HEK293 (cell line): ENCODE measurements around the gene SLC10A2.

ENCODE experiments used
- CTCF ChIA-PET: fragments of 350-600 bp; formaldehyde crosslinking; extraction: SDS; loops from one replicate; lab custom pipeline; 2021; ENCODE audit warnings: antibody characterized with exemption; lab: Yijun Ruan, JAX
- POLR2A ChIA-PET: fragments of 300-600 bp; formaldehyde crosslinking; extraction: SDS; loops from one replicate; lab custom pipeline; 2020; ENCODE audit warnings: antibody characterized with exemption, inconsistent platforms; lab: Yijun Ruan, JAX
- H3K27ac ChIP-seq: fragments of 200-500 bp; sonication (Bioruptor generic); 2 replicates; pipeline ENCODE4 v1.5.1; 2014; ENCODE audit warnings: low read depth, low read length, control low read depth, inconsistent platforms; ENCODE audit errors: extremely low read depth
- H3K36me3 ChIP-seq, 2 experiments: fragments of 200-500 bp in 1 of 2; sonication (Bioruptor generic) in 1 of 2; 1 replicate in 1 of 2; 2 replicates in 1 of 2; pipeline ENCODE4 v1.5.1; 2014 to 2017; ENCODE audit warnings: inconsistent platforms in 2 of 2, low read length in 2 of 2; ENCODE audit not compliant: control insufficient read depth in 2 of 2, insufficient read depth in 1 of 2
- H3K4me1 ChIP-seq: fragments of 200-500 bp; sonication (Bioruptor generic); 2 replicates; pipeline ENCODE4 v1.5.1; 2014; ENCODE audit warnings: mild to moderate bottlenecking, low read length, inconsistent platforms; ENCODE audit not compliant: control insufficient read depth, insufficient read depth
- H3K4me3 ChIP-seq: 2 replicates; pipeline ENCODE4 v1.5.1; 2011; ENCODE audit warnings: low read depth, mild to moderate bottlenecking, control low read depth, low read length, moderate library complexity
- H3K9me3 ChIP-seq: fragments of 200-500 bp; sonication (Bioruptor generic); 2 replicates; pipeline ENCODE4 v1.5.1; 2014; ENCODE audit warnings: low read depth, low read length, inconsistent platforms; ENCODE audit not compliant: control insufficient read depth, insufficient read depth
- AEBP2 ChIP-seq: fragments of 450-650 bp; formaldehyde crosslinking; IDR thresholded peaks from 2 replicates; pipeline ENCODE4 v1.5.1; 2016; ENCODE audit warnings: missing biosample characterization, missing genetic modification characterization, borderline replicate concordance
- ZFP3 ChIP-seq: fragments of 450-650 bp; formaldehyde crosslinking; IDR thresholded peaks from 2 replicates; pipeline ENCODE4 v1.5.1; 2016; ENCODE audit warnings: low read depth, missing biosample characterization, missing genetic modification characterization
- ZNF114 ChIP-seq: fragments of 450-650 bp; formaldehyde crosslinking; IDR thresholded peaks from 2 replicates; pipeline ENCODE4 v1.5.0; 2017; ENCODE audit warnings: missing biosample characterization, missing genetic modification characterization
- ZNF140 ChIP-seq: fragments of 450-650 bp; formaldehyde crosslinking; IDR thresholded peaks from 2 replicates; pipeline ENCODE4 v1.5.1; 2016; ENCODE audit warnings: missing biosample characterization, missing genetic modification characterization
- ZNF19 ChIP-seq: fragments of 450-650 bp; formaldehyde crosslinking; IDR thresholded peaks from 2 replicates; pipeline ENCODE4; 2016; ENCODE audit warnings: missing biosample characterization, missing genetic modification characterization, low read depth
- ZNF274 ChIP-seq, 2 experiments: fragments of 200-500 bp in 1 of 2; fragments of 450-650 bp in 1 of 2; sonication (Bioruptor generic) in 1 of 2; formaldehyde crosslinking in 1 of 2; IDR thresholded peaks; 2 replicates each; pipeline versions ENCODE4 v1.5.1 to v1.6.1; 2014 to 2016; ENCODE audit warnings: borderline replicate concordance in 1 of 2, inconsistent platforms in 1 of 2, low read length in 1 of 2, missing biosample characterization in 1 of 2, missing genetic modification characterization in 1 of 2
- ZNF518A ChIP-seq: fragments of 450-650 bp; formaldehyde crosslinking; conservative IDR thresholded peaks from 2 replicates; pipeline ENCODE4 v1.5.1; 2016; ENCODE audit warnings: low read depth, missing biosample characterization, missing genetic modification characterization
- ZNF548 ChIP-seq: fragments of 450-650 bp; formaldehyde crosslinking; IDR thresholded peaks from 2 replicates; pipeline ENCODE4 v1.5.1; 2016; ENCODE audit warnings: missing biosample characterization, missing genetic modification characterization
- ZNF645 ChIP-seq: fragments of 450-650 bp; formaldehyde crosslinking; IDR thresholded peaks from 2 replicates; pipeline ENCODE4; 2016; ENCODE audit warnings: missing biosample characterization, missing genetic modification characterization
- ZNF692 ChIP-seq: fragments of 450-650 bp; formaldehyde crosslinking; IDR thresholded peaks from 2 replicates; pipeline ENCODE4 v1.5.1; 2016; ENCODE audit warnings: missing biosample characterization, missing genetic modification characterization
- ZNF791 ChIP-seq: fragments of 450-650 bp; formaldehyde crosslinking; IDR thresholded peaks from 2 replicates; pipeline ENCODE4 v1.5.1; 2016; ENCODE audit warnings: missing biosample characterization, missing genetic modification characterization
- ZSCAN5A ChIP-seq: fragments of 450-650 bp; formaldehyde crosslinking; IDR thresholded peaks from 2 replicates; pipeline ENCODE4 v1.5.1; 2016; ENCODE audit warnings: missing biosample characterization, missing genetic modification characterization

SLC10A2 gene

GRCh38 chr13:103009051-103009840 lies 57.0 kb downstream of the SLC10A2 start:
- Histone ChIP-seq H3K4me1 (no peaks in the 10 kb centered on the region), H3K27ac (no peak overlapping the region), H3K9me3 (no peaks in the 10 kb centered on the region), H3K4me3 (no peak overlapping the region), H3K36me3 (no peaks in the 10 kb centered on the region)
- ChIA-PET CTCF (interaction anchor here (0.6 kb wide), 1 partner anchor 15 kb away, joined by 3 read pairs; no protein-coding TSS in a partner anchor), POLR2A (no interaction called here)
- TF ChIP-seq AEBP2 (tag by site-specific recombination) (no peak), ZNF791 (tag by site-specific recombination) (no peak), ZNF140 (tag by site-specific recombination) (no peak), ZNF19 (no peak), ZSCAN5A (tag by site-specific recombination) (no peak), ZNF518A (tag by site-specific recombination) (no peak), ZNF645 (tag by site-specific recombination) (no peak), ZFP3 (tag by site-specific recombination) (no peak), ZNF114 (no peak), ZNF548 (tag by site-specific recombination) (no peak), ZNF274 (IDR thresholded peaks at IDR 0.05; ENCODE audit: low read length) (no peak), ZNF274 (tag by site-specific recombination; IDR thresholded peaks at IDR 0.05; ENCODE audit: borderline replicate concordance) (no peak)

- Histone ChIP-seq H3K9me3 (no peaks in the 10 kb centered on the region), H3K4me3 (no peak overlapping the region), H3K4me1 (no peaks in the 10 kb centered on the region), H3K36me3 (no peaks in the 10 kb centered on the region), H3K27ac (no peak overlapping the region)
- ChIA-PET POLR2A (no interaction called here), CTCF (no interaction called here)
- no peak for TF ChIP-seq ZNF692
These were observed 58.8 kb downstream of the SLC10A2 start for GRCh38 chr13:103007427-103007762.
